Tongue (tissue), 2 donors: Measurements from ENCODE around the gene ANKRD13A. TPM values are rescaled to one million over a fixed set of nuclear protein-coding genes. Genes with fewer than 3 reads are reported as not detected.
"Not testable (repeated sequence)": the region's sequence is repeated elsewhere in the genome, so short reads cannot be mapped to it uniquely, and the experiment has no call there.

Experiments
- DNase-seq: peaks from one replicate; pipeline ENCODE4 v3.0.0-alpha.2; 2015
- total RNA-seq: library from RNA; depleted of rRNA; stranded (reverse); fragments of >200 nt; gene quantifications from one replicate; pipeline ENCODE4 v1.2.3, GENCODE V29; 2014

The ANKRD13A gene
- total RNA-seq, 1 donor from 2014 or later, result 46.5 TPM

DNA sequence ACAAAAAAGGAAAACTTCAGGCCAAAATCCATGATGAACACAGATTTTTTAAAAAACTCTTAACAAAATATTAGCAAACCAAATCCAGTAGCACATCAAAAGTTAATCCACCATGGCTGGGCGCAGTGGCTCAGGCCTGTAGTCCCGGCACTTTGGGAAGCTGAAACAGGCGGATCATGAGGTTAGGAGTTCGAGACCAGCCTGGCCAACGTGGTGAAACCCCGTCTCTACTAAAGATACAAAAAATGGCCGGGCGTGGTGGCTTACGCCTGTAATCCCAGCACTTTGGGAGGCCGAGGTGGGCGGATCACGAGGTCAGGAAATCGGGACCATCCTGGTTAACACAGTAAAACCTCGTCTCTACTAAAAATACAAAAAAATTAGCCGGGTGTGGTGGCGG lies 13.0 kb upstream of the ANKRD13A start:
- DNase-seq, result not testable (repeated sequence)

DNA sequence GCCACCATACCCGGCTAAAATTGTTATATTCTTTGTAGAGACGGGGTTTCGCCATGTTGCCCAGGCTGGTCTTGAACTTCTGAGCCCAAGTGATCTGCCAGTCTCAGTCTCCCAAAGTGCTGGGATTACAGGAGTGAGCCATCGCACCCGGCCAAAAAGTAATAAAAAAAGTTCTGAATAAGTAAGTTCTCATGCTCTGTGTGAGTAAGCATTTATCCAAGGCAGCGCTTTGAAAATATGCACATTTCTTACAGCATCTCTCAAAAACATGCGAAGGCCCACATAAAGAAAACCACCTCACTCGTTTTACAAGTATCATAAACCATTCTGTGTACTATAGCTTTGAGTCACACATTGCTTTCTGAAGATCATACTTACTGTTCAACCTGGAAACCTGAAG lies 11.6 kb upstream of the ANKRD13A start:
- no peak for DNase-seq

DNA sequence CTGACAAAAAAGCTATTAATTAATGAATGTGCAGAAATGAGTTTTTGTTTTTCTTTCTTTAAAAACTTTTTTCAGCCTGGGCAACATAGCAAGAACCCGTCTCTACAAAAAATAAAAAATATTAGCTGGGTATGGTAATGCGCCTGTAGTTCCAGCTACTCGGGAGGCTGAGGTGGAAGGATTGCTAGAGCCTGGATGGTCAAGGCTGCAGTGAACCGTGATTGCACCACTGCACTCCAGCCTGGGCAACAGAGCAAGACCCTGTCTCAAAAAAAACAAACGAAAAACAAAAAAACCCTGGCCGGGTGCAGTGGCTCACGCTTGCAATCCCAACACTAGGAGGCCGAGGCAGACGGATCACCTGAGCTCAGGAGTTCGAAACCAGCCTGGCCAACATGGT lies 11.0 kb upstream of the ANKRD13A start:
- DNase-seq, result no peak

DNA sequence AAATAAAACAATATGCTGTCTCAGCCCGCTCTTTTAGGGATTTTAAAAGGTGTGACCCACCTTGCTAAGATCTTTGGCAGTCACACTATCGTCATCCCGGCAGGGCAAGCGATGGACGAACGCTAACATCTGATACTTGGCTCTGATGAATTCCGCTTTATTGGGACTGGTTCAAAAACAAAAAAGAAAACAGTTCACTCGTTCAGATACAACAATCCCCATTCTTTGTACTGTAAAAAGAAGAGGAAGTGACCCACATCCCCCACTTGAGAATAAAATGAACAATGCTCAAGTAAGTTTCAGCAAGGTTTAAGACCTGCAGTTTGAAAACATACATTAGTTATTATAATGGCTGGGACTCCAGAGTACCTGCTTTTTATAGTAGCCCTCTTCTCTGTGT lies 10.3 kb upstream of the ANKRD13A start:
- no peak for DNase-seq

DNA sequence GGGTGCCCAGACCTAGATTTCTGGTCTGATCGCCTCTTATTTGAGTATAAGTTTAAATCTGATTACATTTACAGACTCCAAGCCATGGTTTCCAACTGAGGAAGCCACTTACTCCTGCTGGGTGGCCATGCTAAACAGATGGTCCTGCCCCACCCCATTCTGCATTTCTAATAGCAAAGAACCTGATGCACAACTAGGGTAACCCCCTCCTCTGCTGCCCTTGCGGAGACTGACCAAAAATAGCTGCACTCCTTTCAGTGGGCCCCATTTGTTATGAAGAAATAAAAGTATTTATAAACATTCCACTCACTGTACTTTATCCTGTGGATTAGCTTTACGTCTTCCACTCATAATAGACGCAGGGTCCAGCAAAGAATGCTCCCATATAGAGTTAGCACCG lies 9.8 kb upstream of the ANKRD13A start:
- DNase-seq, result peak; percentile 41

DNA sequence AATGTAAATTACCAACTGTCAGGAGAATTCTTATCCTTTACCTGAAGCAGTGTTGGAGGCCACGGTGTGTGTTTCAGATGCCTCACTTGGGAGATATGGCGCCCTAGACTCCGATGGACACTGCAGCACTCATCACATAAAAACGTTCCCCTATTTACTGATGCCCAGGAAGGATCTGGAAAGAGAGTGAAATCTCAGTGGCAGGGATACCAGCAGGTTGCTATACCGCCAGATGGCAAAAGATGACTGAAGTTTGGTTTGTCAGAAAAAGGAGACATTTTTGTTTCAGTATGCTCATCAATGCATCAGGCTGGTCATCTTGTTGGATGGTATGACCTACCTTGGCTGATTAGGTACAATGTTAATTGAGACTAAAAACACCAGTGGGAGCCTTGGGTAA lies 7.6 kb upstream of the ANKRD13A start:
- no peak for DNase-seq

DNA sequence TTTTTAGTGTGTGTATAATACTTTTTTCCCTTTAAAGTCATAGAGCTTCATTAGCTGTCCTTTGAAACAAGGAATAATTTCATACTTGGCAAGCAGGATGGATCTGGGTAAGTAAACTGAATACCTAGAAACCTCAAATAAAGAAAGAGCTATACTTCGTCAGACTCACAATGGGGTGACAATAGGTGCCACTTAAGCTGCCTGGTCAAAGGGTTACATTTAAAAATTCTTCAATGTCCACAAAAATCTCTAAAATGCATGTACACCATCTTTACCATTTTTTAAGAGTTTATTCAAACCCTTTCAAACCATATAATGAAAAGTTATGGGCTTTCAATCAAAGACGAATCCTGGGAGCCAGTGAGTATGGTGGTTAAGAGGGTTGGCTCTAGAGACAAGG lies 6.1 kb upstream of the ANKRD13A start:
- DNase-seq, result no peak

DNA sequence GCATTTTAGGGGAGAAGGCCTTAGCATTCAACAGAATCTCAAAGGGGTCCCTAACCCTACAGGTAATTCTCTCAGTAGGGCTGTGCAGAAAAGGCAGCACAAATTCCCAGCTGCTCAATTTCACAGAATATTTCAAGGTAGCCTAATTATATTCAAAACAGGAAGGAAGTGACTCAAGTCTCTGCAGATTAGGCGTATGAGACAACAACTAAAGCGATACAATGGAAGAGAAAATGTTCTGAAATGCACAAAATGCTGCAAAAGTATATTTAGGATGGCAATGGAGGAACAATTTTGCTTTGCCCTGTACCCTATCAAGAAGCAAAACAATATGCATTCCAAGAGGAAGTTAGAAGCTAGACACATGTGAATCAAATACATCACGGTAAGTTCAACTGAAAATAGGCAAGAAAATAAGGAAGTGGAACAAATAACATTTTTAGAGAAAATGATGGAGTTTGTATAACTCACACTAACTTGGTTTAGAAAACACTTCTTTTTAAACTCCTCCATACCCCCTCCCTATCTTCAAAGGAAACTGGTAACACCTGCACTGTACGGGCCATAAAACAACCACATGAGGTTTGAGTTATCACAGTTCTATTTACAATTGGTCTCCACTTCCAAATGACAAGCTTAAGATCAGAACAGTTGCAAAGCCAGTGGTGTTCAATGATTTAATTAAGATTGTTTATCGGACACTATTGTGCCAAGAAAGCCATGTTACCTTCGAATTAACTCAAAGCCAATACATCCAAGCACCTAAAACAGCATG lies 4.6 kb upstream of the ANKRD13A start:
- DNase-seq, result no peak

DNA sequence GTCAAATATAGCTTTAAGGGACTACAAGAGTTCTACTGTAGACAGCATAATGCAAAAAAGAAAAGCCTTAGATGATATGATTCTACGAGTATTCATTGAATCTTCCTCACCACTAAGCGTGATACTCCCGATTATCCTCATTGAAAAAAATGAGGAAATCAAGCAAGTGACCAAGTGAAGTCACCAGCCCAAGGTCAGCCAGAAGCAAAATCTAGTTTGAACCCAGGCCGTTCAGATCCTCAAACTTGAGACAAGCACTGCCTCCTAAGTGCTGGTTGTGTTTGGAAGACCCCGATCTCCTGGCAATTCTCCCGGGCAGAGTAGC lies 3.9 kb upstream of the ANKRD13A start:
- DNase-seq, result no peak

DNA sequence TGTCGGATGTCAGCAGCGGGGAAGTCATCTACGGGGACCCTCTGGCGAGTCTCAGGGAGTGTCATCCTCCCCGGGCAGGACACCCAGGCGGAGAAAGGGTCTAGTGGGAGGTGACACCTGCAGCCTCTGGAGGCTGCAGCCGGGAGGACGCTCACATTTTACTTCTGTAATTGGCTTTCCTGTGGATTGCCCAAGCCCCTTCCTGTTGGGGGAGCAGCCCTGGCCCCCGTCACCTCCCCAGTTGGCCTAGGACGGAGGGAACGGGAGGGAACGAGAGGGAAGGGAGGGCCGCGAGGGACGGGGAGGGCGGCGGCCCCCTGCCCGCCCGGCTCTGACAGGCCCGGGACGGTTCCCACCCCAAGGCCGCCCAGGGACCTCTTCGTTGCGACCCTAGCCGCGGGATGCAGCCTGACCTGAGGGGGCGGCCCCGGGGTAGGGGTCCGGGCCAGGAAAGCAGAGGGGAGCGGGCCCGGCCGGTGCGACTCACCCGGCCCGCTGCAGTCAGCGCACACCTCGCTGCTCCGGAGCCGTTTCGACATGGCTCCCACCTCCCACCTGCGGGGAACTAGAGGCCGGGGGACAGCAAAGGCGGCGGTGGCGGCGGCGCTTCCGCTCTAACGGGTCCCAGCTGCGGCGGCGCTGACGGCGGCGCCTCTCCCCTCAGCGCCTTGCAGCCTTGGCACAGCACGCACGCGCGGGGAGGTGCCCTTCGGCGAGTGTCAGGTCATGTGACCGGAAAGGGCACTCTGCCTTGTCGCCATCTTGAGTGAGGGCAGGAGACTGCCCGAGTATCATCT lies 3.3 kb upstream of the ANKRD13A start, which contains the start of gene GIT2:
Gene GIT2, minus strand, starts transcription at position 683 of the 797 bp plus-strand sequence. Its CDS starts 144 bp downstream, at position 539.
- peak; percentile 97 for DNase-seq

DNA sequence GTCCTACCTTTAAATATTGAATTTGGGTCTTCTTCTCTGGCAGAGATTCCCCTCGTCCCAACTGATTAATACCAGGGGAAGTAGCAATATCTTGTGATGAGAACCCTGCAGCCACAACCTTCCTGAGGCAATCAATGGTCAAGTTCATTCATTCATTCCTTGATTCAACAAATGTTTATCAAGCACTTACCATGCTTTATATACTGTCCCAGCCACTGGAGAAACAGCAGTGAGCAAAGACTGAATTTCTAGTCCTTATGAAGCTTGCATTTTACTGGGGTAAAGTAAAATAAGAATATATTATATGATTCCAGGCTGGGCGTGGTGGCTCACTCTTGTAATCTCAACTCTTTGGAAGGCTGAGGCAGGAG lies 2.8 kb upstream of the ANKRD13A start:
- no peak for DNase-seq

DNA sequence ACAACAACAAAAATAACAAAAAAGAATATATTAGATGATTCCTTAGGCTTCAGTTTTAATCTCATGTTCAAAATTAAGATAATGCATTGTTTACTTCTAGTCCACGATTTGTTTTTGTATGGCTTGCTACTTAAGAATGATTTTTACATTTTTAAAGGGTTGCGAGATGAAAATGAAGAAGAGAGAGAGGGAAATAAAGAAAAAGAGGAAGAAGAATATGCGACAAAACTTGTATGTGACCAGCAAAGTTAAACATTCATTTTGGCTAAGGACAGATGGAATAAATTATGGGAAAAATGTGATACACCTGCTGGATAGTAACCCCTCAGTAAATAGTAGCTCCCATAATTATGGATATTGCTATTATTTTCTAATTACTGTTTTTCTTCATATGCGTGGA lies 1.8 kb upstream of the ANKRD13A start:
- DNase-seq, result no peak

DNA sequence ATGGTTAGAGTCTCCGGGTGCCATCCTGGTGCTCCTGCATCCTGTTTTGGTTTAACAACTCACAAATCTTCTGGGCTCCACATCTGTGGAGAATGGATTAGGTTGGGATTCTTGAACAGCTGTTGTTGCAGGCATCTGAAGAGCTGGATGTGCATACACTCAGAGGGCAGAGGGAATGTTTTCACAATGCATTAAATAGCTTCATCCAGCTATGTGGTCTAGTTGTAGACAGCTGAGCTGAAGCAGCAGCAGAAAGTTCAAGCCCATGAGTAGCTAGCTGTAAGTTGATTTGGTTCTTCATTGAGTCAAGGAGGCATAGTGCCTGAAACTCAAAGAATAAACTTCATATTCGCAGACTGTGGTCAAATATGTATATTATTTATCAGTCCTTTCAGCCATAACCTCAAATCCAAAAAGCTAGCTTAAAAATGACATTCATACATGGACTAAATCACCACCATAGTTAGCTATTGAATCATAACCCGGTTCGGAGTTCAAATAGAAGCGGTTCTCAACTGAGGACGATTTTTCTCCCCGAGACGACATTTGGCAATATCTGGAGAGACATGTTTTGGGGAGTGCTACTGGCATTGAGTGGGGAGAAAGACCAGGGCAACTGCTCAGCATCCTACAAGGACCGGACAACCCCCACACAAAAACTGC lies 858 bp upstream of the ANKRD13A start:
- DNase-seq, result peak; percentile 95

DNA sequence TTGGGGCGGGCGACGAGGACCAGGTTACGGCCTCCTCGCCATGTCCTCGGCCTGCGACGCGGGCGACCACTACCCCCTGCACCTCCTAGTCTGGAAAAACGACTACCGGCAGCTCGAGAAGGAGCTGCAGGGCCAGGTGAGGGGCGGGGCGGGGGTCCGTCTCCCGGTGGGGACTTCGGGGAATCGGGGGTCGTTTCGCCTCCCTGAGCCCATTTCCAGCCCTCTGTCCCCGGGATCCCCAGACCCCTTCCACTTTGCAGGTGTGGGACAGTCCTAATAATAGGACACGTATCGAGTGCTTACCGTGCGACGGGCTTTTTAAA lies 380 bp downstream of the ANKRD13A start:
- DNase-seq, result no peak

DNA sequence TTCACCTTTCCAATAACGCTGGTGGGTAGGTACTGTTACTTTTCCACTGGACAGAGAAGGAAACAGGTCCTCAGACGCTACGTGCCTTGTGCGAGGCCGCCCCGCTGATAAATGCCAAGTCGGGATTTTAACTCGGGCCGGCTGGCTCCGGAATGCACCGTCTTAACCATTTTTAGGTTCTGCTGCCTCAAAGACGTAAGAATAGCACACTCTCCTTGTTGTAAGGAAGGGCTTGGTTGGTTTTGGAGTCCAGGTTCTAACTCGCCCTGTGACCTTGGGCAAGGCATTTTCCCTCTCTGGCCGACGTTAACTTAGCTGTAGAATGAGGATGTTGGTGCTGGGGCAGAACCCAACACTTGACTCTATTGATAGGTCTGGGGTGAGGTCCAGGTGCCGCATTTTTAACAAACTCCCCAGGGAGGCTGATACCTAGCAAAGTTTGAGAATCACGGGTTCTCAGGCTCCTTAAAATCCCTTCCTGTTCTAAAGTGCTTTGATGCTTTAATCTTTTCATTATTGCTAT lies 814 bp downstream of the ANKRD13A start:
- DNase-seq, result peak; percentile 54

DNA sequence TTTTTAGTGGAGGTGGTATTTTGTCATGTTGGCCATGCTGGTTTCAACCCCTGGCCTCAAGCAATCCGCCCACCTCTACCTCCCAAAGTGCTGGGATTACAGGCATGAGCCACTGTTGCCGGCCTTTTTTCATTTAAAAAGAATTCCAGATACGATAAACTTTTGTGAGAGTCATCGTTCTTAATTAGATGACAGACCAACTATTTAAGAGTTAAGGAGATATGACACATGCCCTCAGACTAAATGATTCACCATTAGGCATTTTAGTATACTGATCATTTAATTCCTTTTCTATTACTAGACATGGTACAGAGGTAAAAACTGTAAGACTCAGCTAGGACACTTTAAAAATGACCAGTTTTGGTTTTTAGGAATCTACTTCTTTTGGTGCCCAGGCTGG lies 2.4 kb downstream of the ANKRD13A start:
- no peak for DNase-seq

DNA sequence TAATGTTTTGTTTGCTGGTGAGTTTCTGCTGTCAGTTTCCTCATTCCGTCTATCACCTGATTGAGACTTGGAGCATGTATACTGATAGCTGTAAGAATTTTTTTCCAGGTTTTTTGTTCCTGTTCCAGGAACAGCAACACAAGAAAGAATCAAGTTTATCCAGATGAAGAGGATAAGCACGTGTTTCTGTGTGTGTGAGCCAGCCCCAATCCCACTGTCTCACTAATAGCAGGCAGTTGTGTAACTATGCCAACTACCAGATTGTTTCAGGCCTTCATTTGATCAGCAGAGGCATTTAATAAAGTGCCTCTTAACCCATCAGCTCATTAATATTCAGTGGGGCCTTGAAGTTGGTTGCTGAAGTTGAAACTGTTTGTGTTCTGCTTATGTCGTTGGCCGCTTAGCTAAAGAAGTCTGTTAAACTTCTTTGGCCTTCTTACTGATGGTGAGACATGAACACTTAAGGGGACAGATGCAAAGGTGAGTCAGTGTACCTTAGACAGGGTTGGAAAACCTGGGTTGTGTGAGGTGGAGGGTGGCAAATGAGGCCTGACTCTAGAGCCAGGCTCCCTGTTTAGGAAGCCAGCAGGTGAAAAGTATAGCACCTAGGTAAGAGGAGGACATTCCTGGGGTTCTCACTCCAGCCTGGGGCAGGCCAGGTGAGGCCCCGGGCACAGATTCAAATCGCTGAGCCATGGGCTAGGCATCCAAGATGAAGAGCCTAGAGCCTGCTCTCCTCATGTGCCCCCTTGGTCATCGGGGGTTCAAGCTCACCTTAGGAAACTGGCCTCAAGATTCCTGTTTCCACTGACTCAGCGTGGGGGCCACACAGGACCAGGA lies 3.7 kb downstream of the ANKRD13A start:
- DNase-seq, result no peak

DNA sequence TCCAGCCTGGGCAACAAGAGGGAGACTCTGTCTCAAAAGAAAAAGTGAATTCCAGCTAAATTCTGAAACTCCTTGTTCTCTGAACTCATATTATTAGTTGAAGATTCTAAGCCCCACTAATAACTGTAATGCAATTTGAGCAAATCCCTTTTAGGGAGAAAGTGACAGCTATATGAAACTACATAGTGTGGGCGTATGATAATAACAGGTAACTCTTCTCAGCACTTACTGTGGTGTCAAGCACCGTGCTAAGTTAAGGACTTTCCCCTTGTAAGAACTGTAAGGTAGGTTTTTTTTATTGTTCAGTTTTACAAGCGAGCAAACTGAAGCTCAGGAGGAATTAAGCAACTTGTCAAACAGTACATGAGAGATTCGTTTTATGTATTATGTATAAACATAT lies 5.4 kb downstream of the ANKRD13A start:
- no peak for DNase-seq

DNA sequence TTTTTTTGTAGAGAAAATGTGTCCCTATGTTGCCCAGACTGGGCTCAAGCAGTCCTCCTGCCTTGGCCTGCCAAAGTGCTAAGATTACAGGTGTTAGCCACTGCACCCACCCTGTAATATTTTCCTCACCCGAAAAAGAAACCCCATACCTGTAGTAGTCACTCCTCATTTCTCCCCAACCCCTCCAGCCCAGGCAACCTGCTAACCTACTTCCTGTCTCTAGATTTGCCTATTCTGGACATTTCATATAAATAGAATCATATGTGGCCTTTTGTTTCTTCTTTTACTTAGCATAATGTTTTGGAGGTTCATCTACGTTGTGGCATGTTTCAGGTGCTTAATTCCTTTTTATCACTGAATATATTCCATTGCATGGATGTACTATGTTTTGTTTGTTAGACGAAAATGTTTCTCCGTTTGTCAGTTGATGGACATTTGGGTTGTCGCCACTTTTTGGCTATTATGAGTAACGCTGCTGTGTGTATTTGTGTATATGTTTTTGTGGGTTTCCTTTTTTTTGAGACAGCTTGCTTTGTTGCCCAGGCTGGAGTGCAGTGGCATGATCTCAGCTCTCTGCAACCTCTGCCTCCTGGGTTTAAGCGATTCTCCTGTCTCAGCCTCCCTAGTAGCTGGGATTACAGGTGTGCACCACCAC lies 6.2 kb downstream of the ANKRD13A start:
- DNase-seq, result no peak

DNA sequence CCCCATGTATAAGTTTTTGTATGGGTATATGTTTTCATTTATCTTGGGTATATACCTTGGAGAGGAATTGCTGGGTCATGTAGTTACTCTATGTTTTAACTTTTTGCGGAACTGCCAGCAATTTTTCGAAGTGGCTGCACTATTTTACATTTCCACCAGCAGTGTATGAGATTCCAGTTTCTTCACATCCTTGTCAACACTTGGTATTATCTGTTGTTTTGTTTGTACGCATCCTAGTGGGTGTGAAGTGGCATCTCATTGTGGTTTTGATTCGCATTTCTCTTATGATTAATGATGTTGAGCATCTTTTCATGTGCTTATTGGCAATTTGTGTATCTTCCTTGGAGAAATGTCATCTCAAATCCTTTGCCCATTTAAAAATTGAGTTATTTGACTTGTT lies 6.9 kb downstream of the ANKRD13A start:
- DNase-seq, result no peak

DNA sequence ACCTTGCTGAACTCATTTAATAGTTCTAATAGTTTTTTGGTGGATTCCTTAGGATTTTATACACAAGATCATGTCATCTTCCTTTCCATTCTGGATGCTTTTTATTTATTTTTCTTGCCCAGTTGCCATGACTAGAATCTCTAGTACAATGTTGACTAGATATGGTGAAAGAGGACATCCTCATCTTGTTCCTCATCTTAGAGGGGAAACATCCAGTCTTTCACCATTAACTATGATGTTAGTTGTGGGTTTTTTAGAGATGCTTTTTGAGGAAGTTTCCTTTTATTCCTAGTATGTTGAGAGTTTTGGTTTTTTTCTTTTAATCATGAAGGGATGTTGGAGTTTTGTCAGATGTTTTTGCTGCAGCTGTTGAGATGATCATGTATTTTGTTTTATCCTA lies 8.7 kb downstream of the ANKRD13A start:
- DNase-seq, result no peak
